Endothelial cell of coronary artery (primary cell): Measurements from ENCODE around the gene APOB. TPM values are rescaled to one million over a fixed set of nuclear protein-coding genes. Genes with fewer than 3 reads are reported as not detected.

Source experiments
- total RNA-seq: library from RNA; depleted of rRNA; stranded (reverse); fragments of >200 nt; gene quantifications from 2 replicates; pipeline ENCODE4 v1.2.3, GENCODE V29; 2014

APOB gene, protein sequence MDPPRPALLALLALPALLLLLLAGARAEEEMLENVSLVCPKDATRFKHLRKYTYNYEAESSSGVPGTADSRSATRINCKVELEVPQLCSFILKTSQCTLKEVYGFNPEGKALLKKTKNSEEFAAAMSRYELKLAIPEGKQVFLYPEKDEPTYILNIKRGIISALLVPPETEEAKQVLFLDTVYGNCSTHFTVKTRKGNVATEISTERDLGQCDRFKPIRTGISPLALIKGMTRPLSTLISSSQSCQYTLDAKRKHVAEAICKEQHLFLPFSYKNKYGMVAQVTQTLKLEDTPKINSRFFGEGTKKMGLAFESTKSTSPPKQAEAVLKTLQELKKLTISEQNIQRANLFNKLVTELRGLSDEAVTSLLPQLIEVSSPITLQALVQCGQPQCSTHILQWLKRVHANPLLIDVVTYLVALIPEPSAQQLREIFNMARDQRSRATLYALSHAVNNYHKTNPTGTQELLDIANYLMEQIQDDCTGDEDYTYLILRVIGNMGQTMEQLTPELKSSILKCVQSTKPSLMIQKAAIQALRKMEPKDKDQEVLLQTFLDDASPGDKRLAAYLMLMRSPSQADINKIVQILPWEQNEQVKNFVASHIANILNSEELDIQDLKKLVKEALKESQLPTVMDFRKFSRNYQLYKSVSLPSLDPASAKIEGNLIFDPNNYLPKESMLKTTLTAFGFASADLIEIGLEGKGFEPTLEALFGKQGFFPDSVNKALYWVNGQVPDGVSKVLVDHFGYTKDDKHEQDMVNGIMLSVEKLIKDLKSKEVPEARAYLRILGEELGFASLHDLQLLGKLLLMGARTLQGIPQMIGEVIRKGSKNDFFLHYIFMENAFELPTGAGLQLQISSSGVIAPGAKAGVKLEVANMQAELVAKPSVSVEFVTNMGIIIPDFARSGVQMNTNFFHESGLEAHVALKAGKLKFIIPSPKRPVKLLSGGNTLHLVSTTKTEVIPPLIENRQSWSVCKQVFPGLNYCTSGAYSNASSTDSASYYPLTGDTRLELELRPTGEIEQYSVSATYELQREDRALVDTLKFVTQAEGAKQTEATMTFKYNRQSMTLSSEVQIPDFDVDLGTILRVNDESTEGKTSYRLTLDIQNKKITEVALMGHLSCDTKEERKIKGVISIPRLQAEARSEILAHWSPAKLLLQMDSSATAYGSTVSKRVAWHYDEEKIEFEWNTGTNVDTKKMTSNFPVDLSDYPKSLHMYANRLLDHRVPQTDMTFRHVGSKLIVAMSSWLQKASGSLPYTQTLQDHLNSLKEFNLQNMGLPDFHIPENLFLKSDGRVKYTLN (N-terminal part only)
- 0.27 and 0.28 TPM in 2 replicates for total RNA-seq

DNA sequence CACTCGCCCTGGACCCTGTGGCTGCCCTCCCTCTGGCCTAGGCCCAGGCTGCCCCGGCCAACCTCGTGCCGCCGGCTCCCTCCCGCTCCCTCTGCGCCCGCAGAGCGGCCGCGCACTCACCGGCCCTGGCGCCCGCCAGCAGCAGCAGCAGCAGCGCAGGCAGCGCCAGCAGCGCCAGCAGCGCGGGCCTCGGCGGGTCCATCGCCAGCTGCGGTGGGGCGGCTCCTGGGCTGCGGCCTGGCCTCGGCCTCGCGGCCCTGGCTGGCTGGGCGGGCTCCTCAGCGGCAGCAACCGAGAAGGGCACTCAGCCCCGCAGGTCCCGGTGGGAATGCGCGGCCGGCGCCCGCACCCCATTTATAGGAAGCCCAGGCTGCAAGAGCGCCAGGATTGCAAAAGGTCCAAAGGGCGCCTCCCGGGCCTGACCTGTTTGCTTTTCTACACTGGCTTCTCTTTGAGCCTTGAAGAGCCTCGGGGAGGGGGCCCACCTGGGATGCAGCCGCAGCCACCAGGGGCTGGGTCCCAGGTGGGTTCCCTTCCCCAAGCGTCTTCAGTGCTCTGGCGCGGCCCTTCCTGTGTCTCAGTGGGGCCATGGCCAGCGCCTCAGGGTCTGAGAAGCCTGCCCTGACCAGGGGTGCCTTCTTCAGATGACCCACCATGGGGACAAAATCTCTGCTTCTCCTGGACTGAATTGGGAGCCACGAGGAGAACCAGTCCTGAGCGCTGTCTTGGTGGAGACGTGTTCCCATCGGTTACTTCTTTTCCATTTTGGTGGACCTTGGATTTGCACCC is at the start of gene APOB:
Gene APOB, minus strand, starts transcription at position 330 of the 789 bp plus-strand sequence. Its CDS starts 128 bp downstream, at position 202.

Other genes starting within 250 kb of the APOB start
- gene LDAH, start 221.0 kb downstream of the APOB start, total RNA-seq: 17.3 and 17.6 TPM in 2 replicates
- gene TDRD15, start 79.9 kb upstream of the APOB start, total RNA-seq: under 0.01 TPM in 1 of 2 replicates, not detected in the other